Right atrium auricular region (tissue), 2 donors: Measurements from ENCODE around the gene PMPCA. TPM values are rescaled to one million over a fixed set of nuclear protein-coding genes. Genes with fewer than 3 reads are reported as not detected.

Experiments used
- DNase-seq: peaks from one replicate; pipeline ENCODE4 v3.0.0-alpha.2; 2019; ENCODE audit warnings: low spot score
- H3K27ac ChIP-seq, 2 donors: fragments of 200-600 bp; sonication (generic); 1 replicate in 1 of 2; 2 replicates in 1 of 2; pipeline ENCODE4 v1.5.1; 2016 to 2019
- H3K27me3 ChIP-seq, 2 donors: fragments of 200-600 bp; sonication (generic); one replicate each; pipeline versions ENCODE4 v1.5.1 to v1.6.0; 2017 to 2019
- H3K36me3 ChIP-seq: fragments of 200-600 bp; sonication (generic); one replicate; pipeline ENCODE4 v1.5.1; 2016
- H3K4me1 ChIP-seq, 2 donors: fragments of 200-600 bp; sonication (generic); one replicate each; pipeline versions ENCODE4 v1.5.1 to v1.6.0; 2017 to 2019
- H3K4me3 ChIP-seq, 2 donors: fragments of 200-600 bp; sonication (generic); 1 replicate in 1 of 2; 2 replicates in 1 of 2; pipeline ENCODE4 v1.5.1; 2017 to 2019; ENCODE audit warnings: mild to moderate bottlenecking in 1 of 2, moderate library complexity in 1 of 2
- H3K9me3 ChIP-seq, 2 donors: fragments of 200-600 bp; sonication (generic); one replicate each; pipeline ENCODE4 v1.5.1; 2019
- total RNA-seq, 2 donors: library from RNA; depleted of rRNA; stranded (reverse); fragments of >200 nt; gene quantifications; one replicate each; pipeline ENCODE4 v1.1.0, GENCODE V29; 2016
- TF ChIP-seq, protein P1 (sequence below), 2 donors: fragments of 200-600 bp; sonication (generic); IDR thresholded peaks; one replicate each; pipeline ENCODE4 v1.5.1; 2019; ENCODE audit warnings: antibody characterized with exemption in 2 of 2

The PMPCA gene
- total RNA-seq, 2 donors from 2014 or later = 40.8 to 47.4 TPM

DNA sequence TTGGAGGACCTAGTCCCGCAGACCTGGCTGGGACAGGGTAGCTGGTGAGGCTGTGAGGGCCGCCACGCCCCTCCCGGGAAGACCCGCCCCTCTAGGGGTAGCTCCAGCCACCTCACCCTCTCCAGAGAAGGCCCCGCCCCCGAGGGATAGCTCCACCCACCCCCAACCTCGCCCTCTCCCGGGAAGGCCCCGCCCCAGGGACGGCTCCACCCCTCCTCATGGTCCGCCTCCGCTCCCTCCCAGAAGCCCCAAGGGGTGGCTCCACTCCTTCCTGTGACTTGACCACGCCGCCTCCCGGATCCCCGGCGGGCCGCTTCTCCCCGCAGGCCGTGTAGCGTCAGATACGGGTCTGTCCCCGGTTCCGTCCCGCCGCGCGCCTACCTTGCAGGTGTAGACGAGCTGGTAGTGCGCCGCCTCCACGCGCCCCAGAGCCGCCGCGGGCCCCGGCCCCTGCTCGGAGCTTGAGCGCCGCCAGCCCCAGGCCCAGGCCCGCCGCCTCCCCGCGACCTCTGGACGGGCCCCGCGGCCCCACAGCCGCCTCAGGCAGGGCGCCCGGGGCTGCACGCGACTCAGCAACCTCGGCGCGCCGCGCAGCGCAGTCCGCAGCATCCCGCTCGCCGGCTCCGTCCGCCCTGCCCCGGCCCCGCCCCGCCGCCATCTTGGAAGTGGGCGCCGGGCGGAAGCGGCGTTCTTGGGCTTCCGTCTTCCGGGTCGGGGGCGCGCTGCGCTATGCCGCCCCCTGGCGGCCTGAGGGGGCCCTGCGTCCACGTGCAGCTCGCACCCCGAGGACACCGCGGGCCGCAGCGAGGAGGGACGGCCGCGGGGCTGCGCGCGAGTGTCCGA is 47.1 kb upstream of the PMPCA start, which contains the start of gene DNLZ:
Gene DNLZ, minus strand, starts transcription at position 639 of the 843 bp plus-strand sequence. Its CDS starts 30 bp downstream, at position 609.
- Histone ChIP-seq H3K27ac (peak within 1 kb of the TSS; percentile 83 to 89), H3K36me3 (peaks cover 4% of the 10 kb centered on the region), H3K4me1 (peaks cover 0 to 41% of the 10 kb centered on the region in 2 donors), H3K9me3 (no peaks in the 10 kb centered on the region), H3K27me3 (no peaks in the 10 kb centered on the region), H3K4me3 (peak within 1 kb of the TSS; percentile 65 to 78)
- DNase-seq = peak; percentile 94
- TF ChIP-seq, protein P1, sequence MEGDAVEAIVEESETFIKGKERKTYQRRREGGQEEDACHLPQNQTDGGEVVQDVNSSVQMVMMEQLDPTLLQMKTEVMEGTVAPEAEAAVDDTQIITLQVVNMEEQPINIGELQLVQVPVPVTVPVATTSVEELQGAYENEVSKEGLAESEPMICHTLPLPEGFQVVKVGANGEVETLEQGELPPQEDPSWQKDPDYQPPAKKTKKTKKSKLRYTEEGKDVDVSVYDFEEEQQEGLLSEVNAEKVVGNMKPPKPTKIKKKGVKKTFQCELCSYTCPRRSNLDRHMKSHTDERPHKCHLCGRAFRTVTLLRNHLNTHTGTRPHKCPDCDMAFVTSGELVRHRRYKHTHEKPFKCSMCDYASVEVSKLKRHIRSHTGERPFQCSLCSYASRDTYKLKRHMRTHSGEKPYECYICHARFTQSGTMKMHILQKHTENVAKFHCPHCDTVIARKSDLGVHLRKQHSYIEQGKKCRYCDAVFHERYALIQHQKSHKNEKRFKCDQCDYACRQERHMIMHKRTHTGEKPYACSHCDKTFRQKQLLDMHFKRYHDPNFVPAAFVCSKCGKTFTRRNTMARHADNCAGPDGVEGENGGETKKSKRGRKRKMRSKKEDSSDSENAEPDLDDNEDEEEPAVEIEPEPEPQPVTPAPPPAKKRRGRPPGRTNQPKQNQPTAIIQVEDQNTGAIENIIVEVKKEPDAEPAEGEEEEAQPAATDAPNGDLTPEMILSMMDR (IDR thresholded peaks at IDR 0.05) = peak; percentile 97

DNA sequence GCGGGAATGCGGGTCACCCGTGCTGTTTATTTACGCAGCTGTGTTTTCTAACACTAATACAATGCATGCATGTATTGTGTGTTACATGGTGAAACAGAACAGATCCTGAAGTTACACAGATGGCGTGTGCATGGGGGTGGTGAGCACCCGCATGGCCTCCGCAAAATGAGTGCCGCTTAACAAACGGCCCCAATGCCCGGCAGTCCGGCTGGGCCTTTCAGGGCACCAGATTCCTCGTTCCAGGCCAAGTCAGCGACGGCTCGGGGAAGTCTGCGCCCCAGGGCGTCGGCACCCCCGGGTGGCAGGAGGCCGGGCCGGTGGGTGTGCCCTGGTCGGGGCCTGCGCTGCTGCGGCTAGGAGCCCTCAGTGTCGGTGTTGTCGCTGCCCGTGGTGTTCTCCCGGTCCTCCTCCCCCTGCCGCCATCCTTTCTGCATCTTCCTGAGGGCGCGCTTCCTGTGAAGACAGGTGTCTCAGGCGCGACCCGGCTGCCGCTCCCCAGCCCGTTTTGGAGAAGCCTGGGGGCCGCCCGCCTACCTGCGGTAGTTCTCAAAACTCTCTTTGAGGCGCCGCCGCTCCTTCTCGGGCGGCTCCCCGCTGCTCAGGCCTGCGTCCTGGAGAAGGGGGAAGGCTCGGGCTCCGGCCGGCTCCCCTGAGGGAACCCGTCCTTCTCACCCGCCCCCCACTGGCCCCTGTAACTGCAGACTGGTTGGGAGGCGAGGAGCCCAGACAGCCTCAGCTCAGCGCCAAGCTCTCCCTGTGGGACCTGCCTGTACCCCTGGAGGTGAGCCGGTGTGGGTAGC is 46.3 kb upstream of the PMPCA start:
- Histone ChIP-seq H3K9me3 (no peaks in the 10 kb centered on the region), H3K27ac (no peak overlapping the region), H3K4me3 (peak overlapping the region in 1 of 2 donors; percentile 78), H3K4me1 (peaks cover 0 to 41% of the 10 kb centered on the region in 2 donors), H3K36me3 (no peaks in the 10 kb centered on the region), H3K27me3 (no peaks in the 10 kb centered on the region)
- DNase-seq = no peak
- TF ChIP-seq, protein P1 (IDR thresholded peaks at IDR 0.05) = peak in 1 of 2 donors; percentile 38

DNA sequence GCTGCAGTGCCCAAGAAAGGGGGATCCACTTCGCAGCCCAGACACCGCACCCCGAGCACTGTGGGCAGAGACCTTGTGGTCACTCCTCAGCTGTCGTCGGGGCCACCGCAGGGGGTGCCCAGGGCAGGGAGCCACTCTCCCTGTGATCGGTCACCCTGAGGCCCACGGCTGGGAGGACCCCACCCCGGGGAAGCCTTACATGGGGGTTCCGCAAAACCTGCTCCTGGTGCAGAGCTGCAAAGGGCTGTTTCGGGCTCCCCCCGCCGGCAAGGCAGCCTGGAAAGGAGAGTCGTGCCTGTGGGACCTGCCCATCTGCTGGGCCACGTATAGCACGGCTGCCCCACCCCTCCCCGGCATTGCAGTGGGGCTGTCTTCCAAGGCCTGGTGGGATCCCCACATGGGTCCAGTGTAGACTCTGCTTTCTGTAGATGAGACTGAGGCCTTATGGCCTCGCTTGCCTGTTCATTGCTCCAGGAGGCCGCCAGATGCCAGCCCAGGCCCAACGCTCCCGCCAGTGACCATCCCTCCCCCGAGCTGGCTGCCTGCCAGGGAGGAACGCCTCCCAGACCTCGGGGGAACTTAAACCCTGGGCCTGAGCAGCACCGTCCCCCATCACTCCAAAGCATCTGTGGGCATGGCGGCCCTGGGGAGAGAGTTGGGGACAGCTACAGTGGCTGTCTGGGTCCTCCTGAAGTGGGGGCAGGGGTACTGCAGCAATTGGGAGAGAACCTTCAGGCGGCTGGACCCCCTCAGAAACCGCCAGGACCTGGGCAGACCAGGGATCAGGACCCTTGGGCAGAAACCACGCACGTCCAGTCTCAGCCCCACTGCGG is 45.3 kb upstream of the PMPCA start:
- Histone ChIP-seq H3K27ac (no peak overlapping the region), H3K4me1 (peaks cover 0 to 39% of the 10 kb centered on the region in 2 donors), H3K36me3 (no peaks in the 10 kb centered on the region), H3K9me3 (no peaks in the 10 kb centered on the region), H3K4me3 (no peak overlapping the region), H3K27me3 (no peaks in the 10 kb centered on the region)
- no peak for DNase-seq
- TF ChIP-seq, protein P1 (IDR thresholded peaks at IDR 0.05) = no peak

DNA sequence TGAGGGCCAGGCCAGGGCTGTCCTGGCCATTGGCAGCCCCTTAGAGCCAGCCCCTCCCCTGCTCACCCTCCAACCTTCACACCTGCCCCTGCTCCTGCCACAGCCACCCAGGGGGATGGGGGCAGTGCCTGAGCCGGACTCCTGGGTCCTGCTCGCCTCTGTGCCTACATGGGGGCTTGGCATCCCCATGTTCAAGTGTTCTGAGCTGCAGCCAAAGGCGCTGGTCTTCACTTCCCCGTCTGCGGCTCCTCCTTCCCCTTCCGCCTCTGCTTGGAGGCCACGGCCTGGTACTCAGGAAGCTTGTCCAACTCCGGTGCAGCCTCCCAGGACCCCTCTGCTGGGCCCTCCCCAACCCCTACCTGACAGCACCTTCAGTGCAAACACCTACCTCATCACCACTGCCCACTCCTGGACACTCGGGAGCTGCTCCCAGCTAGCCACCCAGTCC is 44.7 kb upstream of the PMPCA start:
- H3K27me3 ChIP-seq = no peaks in the 10 kb centered on the region
- DNase-seq = no peak
- no peaks in the 10 kb centered on the region for H3K36me3 ChIP-seq
- peaks cover 0 to 33% of the 10 kb centered on the region in 2 donors for H3K4me1 ChIP-seq
- H3K4me3 ChIP-seq = no peak overlapping the region
- H3K27ac ChIP-seq = no peak overlapping the region
- H3K9me3 ChIP-seq = no peaks in the 10 kb centered on the region
- TF ChIP-seq, protein P1 (IDR thresholded peaks at IDR 0.05) = no peak

DNA sequence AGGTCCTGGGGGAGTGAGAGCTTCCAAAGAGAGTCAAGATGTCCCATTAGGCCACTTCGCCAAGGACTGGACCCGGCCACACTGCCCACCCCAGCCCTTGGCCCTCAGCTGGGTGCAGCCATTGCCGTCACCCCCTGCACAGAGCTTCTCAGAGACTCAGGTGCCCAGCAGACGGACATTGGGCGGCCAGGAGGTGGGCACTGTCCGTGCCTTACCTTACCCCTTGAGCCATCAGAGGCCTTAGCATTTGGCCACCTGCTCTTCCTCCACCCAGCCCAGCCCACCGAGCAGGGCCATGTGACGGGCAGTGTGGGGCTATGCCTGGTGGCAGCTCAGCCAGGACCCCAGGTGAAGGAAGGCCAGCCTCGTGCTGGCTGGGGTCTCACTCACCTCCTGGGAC is 43.6 kb upstream of the PMPCA start:
- TF ChIP-seq, protein P1 (IDR thresholded peaks at IDR 0.05) = no peak
- Histone ChIP-seq H3K27ac (no peak overlapping the region), H3K27me3 (no peaks in the 10 kb centered on the region), H3K36me3 (no peaks in the 10 kb centered on the region), H3K9me3 (no peaks in the 10 kb centered on the region), H3K4me1 (peaks cover 0 to 24% of the 10 kb centered on the region in 2 donors), H3K4me3 (no peak overlapping the region)
- DNase-seq = no peak
